Nucleus accumbens (tissue), 56 donors: ENCODE measurements around the gene SUGCT.

Experiments used
- DNase-seq, 56 donors: peaks; one replicate each; lab custom pipeline; 2025; lab: John Stamatoyannopoulos, UW

SUGCT gene

DNA sequence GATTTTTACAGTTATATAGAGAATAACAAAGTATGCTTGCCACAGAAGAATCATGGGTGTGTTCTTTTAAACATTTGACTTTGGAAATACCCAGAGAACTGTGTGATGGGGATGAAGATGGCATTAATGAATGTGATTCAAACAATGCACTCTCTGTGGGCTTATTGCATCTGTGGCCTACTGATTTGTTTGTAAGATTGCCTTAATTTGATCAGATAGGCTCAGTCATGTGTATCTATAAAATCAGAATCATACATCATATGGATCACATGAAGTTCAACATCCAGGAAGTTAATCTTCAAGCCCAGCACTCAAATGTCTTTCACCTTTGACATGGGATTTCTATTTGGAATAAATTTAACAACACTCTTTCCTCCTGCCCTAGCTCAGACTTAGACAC lies 410.9 kb downstream of the SUGCT start:
- DNase-seq: no peak

DNA sequence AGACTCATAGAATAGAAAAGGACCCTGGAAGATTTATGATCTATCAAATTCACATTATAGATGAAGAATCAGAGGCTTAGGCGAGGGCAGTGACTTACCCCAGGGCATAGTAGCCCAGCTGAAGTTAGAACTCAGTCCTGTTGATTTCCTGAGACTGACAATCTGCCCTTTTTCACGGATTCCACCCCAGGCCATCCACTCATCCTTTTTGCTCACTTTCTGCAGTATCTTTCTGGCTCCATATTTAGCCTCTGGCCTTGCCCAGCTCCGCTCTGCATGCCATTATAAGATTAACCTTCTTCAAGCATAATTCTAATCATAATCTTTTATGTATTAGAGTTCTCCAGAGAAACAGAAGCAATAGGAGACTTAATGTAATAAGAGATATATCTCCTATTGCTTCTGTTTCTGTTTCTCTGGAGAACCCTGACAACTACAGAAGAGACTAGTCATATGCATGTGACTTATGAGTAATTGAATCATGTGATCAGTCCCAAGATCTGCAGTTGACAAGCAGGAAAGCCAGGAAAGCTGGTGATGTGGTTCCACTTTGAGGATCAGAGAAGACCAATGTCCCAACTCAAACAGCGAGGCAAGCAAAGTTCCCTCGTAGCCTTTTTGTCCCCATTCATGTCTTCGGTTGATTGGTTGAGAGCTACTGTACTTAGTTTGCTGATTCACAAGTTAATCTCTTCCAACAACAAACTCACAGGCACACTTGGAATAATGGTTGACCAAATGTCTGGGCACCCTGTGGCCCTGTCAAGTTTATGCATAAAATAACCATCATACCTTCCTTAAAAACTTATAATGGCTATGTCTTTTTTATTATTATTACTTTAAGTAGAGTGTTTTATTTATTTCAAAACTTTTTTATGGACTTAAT lies 412.1 kb downstream of the SUGCT start:
- no peak for DNase-seq

DNA sequence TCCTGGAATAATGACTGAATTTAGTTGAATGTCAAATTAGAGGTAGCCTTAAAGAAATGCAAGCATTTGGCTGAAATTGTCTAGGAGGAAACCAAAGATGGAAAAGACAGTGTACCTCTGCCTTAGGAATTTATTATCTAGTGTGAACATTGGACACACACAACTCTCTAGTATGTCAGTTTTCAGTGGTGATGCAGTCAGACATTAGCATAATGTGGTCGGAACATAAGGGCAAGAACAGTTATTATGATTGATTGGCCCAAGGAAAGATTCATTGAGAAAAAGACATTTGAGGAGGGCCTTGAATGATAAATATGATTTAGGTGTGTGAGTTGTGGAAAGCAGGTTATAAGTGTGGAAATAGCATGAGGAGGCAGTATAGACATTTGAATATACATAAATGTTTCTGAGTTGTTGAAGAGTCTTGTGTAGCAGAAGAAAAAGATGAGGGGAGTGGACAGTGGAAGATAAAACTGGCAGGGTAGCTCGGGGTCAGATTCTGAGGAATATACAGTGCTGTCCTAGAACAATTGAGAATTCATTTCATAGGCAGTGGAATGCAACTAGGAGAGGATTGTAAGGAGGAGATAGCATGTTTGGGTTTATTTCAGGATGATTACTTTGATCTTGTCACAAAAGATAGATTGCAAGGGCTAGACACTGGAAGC lies 414.7 kb downstream of the SUGCT start:
- no peak for DNase-seq

- no peak for DNase-seq
Measured at GRCh38 chr7:40551685-40552576, 417.1 kb downstream of the SUGCT start.

DNA sequence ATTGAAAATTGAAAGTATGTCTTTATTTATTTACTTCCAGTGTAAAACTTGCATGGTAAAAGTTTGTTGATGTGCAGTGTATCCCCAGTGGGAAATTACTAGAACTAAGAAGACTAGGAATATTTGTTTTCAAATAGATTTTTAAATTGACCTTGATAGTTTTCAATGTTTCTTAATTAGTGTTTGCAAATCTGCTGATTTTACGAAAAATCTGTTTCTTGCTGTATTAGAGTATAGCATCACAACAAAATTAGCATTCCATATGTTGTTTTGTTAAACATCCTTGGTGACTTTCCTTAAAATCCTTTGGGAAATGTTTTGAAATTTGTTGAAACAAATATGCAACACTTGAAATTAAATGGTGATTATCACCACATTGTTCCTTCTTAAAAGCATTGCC lies 425.9 kb downstream of the SUGCT start:
- DNase-seq: no peak

- no peak for DNase-seq
Measured at GRCh38 chr7:40566879-40567278, 432.1 kb downstream of the SUGCT start.

- DNase-seq: no peak
Measured at GRCh38 chr7:40569326-40569725, 434.5 kb downstream of the SUGCT start.

DNA sequence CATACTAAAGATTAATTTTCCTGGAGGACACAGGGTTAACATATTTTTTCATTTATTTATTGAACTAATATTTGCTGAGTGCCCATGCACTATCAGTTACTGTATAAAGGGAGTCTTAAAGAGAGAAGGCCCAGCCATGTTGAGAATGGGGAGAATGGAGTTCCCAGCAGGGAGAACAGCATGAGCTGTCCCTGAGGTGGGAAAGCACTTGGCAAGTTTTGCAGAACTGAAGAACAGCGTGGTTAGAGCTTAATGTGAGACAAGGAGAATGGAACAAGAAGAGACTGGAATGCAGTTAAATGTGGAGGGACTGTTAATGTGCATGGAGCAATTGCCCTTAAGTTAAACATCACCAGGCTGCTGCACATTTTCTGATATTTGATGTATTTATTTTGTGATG lies 435.4 kb downstream of the SUGCT start:
- no peak for DNase-seq

DNA sequence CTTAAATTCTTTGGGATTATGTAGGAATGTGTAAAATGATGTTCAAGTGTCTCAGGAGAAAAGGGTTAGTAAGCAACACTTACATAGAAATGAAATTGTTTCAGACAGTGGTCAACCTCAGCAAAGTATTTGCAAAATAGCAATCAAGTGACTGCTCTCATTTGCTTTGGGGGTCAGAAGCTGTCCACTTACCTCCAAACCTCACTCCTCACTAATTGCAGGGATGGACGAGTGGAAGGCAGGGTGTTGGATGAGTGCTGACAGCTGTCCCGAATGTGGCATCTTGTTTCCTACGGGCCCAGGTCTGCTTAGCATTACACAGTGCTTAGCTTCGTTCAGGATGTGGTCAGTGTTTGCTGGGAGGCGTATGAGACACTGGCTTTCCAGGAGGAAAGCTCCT lies 437.0 kb downstream of the SUGCT start:
- DNase-seq: no peak

- DNase-seq: no peak
Measured at GRCh38 chr7:40572810-40573465, 438.1 kb downstream of the SUGCT start.

DNA sequence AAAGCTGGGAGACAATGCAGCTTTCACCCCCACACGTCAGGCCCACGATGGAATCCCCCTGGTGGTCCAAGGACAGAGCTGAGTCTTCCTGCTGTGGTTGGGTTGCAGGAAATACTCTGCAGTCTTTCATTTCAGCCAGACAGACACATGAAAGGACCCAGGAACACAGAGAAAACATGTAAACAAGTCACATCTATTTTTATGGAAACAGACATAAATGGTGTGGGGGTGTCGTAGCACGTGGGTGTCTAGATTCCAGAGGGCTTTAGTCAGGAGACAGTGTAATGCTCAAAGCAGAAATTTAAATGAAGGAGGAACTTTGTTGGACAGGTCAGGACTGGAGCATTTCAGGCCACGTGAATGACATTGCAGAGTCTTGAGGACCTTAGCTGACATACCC lies 444.6 kb downstream of the SUGCT start:
- no peak for DNase-seq

DNA sequence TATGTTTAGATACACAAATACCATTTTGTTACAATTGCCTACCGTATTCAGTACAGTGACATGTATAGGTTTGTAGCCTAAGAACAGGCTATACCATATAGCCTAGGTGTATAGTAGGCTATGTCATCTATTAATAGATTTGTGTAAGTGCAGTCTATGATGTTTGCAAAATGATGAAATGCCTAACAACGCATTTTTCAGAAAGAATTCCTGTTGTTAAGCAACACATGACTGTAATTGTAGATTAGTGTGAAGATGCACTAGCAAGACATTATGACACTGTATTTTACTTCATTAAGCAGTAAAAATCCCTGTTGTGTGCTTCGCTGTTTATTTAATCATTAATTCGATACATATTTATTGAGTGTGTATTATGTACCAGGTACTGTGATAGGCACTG lies 446.0 kb downstream of the SUGCT start:
- DNase-seq: no peak

- no peak for DNase-seq
Measured at GRCh38 chr7:40582539-40582938, 447.7 kb downstream of the SUGCT start.

DNA sequence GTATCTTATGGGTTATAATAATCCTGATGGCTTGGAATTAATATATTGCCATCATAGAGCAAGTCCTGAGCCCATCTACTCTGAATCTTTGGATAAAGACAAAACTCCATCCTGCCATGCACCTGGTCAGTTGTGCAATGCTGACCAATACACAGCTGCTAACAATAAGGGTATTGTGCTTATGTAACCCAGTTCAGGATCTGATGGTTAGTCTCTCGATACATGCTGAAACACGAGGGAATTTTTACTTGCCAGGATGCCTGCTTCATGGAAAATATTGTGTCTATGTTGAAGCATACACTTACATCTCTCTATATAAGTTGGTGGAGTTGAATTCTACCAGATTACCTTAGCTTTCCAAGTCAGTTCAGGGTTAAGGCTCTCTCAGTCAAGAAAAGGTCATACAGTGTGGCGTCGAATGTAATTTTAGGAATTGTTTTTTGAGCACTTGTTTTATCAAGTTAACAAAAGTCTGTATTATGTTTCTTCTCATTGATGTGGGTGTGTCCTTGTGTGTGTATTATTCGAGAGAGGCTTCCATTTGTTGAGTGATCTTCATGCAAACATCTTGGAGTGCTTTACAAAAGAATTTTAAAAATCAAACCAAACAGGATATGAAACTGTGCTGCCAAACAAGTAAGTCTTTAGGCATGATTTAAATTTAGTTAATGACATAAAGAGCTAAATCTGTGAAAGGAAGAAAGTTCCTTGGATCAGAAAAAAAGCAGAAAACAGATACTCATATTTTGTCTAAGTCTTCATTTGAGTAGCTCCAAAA lies 449.1 kb downstream of the SUGCT start:
- DNase-seq: no peak

DNA sequence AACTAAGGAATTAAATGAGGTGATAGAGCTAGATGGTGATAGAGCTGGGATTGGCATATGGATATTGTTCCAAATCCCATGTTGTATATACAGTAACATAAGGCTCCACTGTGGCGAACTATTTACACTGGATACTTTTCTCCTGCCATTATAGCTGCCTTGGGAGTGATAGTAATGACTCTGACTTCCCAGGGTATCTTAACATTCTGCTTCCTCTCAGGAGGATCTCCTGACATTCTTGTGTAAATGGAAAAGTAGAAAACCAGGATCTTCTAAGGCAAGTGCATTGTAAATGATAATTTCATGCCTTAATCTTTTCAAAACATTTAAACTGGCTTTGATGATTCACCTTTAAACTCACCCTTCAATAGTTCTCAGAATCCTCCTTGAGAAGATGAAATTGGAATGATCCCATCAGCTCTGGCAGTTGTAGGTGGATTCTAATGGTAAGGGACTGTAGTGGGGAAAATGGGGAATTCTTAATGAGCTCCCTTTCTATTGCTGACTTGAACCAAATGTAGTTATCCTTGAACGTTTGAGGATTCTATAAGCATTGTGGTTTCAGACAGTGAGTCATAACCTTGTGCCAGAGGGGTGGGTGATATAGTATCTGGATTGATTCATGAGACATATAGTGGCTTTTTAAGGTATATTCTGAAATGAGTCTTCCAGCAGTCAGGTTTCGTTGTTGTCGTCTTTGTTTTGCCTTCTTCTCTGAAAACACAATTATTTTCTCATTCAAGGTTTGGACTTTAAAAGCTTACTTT lies 450.0 kb downstream of the SUGCT start:
- no peak for DNase-seq

DNA sequence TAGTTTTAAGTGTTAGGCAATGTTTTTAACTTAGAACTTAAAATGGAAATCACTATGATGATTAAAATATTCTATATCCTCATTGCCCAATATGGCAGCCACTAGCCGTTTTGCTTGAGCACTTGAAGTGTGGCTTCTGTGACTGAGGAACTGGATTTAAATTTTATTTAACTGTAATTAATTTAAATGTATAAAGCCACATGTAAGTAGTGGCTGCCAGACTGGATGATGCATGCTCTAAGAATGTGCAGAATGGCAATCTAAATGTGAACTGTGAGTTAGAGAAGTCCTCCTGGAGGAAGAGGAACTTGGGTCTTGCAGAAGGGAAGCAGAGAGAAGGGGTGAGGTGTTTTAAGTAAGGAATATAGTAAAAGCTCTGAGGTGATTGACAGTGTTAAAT lies 451.4 kb downstream of the SUGCT start:
- no peak for DNase-seq

DNA sequence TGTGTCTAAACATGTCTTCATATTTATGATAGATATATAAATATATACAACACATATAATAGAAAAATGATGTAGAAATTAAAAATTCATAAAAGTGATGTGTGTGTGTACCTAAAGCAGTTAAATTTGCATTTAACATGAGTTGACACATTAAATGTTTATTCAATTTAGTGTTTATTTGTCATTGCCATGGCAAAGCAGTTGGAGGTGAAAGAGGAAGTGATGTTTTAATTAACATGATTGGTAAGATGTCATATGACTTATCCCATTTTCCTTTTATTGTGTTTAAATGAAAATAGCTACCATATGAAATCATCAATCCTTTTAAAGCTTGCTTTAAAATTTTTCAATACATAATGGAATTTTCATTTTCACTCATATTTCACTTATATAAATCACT lies 452.6 kb downstream of the SUGCT start:
- no peak for DNase-seq

DNA sequence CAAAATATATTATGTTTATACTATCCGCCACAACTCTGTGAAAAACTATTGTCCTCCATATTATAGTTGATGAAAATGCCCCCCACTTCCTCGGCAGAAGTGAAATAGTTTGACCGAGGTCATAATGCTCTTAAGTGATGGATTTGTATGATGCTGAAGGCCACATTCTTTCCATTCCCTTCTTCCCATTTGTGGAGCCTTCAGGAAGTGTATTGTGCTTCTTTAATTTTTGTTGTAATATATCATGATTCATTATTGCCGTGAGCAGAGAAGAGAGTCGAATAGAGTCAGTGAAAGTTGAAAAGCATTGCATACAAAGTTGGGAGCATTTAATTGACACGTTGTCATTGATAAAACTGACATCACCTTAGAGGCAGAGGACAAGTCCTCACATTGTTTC lies 460.3 kb downstream of the SUGCT start:
- no peak for DNase-seq

DNA sequence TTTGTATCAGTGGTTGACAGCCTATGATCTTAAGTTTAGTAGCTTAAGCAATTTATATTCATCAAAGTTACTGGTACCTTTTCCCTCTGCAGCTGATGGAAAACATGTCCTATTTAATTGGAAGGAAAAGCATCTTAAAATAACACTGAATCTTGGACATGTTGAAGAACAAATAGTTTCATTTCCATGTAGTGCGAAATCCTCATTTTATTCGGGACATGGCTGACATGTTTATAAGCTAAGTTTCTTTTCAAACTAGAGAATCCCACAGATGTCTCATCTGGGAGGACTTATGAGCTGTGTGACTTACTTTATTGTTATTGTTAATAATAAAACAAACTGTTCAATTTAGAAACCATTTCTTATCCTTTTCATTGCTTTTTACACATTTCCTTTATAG lies 461.0 kb downstream of the SUGCT start:
- no peak for DNase-seq
